Stimulated activated CD4-positive, alpha-beta T cell treated with anti-CD3 and anti-CD28 coated beads, Interleukin-4, amount 100 ng/mL, for 1 hour (primary cell): ENCODE measurements around the gene SCP2D1.

ENCODE experiments used
- DNase-seq: peaks from one replicate; pipeline ENCODE4 v3.0.0-alpha.2; 2020

Gene SCP2D1

GRCh38 chr20:18815194-18815942 lies 1.8 kb downstream of the SCP2D1 start:
- DNase-seq = no peak

GRCh38 chr20:18822832-18823231 lies 9.2 kb downstream of the SCP2D1 start:
- DNase-seq = no peak

DNA sequence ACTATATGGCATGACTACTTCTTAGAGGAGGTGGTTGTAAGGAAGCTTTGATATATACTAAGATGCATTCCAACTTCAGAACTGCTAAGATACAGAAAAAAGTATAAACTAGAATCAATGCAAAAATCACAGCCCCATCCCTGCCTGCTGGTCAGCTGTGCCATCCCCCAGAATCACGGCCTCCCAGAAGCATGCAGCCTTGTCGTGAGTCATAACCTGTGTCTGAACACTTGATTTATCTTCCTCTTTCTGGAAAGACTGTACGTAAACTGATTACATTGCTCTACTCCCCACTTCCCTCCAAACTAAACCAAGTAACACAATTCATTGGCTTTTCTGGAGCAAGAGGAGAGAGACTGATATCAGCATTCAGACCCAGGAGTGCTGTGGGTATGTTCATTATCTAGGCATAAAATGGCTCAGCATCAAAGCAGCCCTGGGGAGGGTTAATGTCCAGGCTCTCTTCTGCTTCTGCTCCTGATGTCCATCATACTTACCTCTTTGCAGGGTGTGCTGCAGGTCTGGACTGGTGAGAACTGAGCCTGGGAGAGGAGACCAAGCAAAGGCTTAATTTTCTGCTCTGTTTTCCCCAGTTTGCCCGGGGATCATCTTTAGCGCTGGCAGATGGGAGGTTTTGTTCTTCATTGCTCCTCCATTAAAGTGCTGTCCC lies 18.4 kb downstream of the SCP2D1 start:
- no peak for DNase-seq

GRCh38 chr20:18832546-18833200 lies 19.1 kb downstream of the SCP2D1 start:
- no peak for DNase-seq

- DNase-seq = no peak
Observed at GRCh38 chr20:18835466-18836256, 22.1 kb downstream of the SCP2D1 start.

DNA sequence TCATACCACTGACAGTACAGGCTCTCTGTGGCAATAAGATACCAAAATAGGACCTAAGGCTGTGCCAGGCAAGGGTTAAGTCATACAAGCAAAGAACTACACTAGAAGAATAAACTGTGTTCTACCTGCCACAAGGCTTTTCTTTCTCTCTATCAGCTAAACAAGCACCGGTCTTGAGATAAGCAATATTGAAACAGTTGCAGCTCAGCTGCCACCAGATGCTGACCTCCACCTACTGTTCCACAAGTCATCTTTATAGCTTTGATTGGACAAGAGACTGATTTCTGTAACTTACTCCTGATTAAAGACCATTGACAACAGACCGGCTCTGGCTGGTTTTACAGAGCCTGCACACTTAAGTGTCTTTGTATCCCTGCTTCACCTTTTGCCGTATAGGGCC lies 24.1 kb downstream of the SCP2D1 start:
- DNase-seq = no peak

DNA sequence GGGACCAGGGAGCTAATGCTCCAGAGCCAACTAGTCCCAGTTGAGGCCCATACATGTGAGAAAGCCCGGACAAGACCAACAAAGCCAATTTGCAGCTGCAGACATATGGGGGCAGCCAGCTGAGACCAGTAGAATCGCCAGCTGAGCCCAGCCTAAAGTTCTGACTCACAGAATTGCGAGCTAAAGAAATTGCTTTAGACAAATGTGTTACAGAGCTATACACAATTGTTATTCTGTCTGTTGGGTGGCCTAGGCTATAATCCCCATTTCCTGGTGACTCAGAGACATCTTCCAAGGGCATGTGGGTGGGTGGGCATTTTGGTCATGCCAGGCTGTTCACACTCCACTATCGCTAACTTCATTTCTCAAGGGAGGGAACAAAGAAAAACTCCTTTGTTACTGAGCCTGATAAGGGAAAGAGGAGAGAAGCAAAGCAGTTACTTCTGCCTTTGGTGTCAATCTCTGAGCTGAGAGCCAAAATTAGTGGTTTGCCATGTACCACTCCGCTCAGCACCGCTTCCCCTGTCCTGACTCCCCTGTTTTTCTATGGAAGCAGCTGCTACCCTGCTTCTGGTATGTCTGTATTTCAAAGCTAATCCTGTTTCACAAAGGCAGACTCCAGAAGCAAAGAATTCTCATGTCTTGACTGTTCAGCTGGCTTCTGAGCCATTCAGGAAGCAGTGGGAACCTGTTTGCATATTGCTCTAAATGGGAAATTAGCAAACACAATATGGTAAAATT lies 26.1 kb downstream of the SCP2D1 start:
- no peak for DNase-seq

DNA sequence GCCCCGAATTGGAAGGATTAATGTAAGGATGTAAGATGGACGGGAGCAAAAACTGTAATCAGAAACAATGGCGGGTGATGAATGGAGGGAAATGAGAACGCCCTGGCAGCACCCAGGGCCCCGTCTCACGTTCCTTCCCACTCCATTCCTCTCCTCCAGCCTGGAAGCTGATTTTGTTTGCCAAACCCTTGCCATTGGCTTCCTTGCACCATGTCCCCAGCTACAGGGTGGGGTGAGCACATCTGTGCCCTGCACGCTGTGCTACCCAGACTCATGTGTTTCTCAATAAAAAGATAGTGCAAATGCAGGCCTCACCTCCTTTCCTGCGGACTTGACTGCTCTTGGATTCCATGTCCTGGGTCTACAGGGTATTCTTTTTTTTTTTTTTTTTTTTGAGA lies 26.7 kb downstream of the SCP2D1 start:
- DNase-seq = no peak

GRCh38 chr20:18845017-18845416 lies 31.4 kb downstream of the SCP2D1 start:
- DNase-seq = no peak

- DNase-seq = no peak
Observed at GRCh38 chr20:18847226-18847755, 33.7 kb downstream of the SCP2D1 start.

GRCh38 chr20:18849131-18849530 lies 35.5 kb downstream of the SCP2D1 start:
- DNase-seq = no peak

GRCh38 chr20:18851629-18852028 lies 38.0 kb downstream of the SCP2D1 start:
- no peak for DNase-seq

DNA sequence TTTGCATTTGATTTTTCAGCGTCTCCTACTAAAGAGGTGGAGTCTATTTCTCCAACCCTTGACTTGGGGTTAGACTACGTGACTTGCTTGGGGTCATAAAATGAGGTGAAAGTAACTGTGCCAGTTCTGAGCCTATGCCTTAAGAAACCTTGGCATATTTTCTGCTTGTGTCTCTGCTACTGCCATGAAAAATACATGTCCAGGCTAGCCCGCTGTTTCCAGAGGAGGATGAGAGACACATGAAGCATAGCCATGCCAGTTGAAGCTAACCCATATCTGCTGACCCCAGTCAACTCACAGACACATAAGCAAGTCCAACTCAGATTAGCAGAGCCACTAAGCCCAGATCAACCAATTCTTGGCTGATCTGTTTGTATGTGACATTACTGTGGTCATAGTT lies 38.7 kb downstream of the SCP2D1 start:
- no peak for DNase-seq

DNA sequence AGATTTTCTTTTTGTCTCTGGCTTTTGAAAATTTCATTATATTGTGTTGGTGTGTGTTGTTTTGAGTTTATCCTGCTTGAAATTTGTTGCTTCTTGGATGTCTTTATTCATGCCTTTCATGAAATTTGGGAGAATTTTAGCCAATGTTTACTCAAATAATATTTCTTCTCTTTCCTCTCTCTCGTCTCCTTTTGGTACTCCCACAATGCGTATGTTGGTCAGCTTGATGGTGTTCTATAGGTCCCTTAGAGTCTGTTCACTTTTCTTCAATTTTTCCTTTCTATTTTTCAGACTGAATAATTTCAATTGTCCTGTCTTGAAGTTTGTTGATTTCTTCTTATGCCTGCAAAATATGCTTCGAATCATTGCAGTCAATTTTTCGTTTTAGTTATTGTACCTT lies 39.6 kb downstream of the SCP2D1 start:
- no peak for DNase-seq

GRCh38 chr20:18853946-18854646 lies 40.5 kb downstream of the SCP2D1 start:
- DNase-seq = no peak

DNA sequence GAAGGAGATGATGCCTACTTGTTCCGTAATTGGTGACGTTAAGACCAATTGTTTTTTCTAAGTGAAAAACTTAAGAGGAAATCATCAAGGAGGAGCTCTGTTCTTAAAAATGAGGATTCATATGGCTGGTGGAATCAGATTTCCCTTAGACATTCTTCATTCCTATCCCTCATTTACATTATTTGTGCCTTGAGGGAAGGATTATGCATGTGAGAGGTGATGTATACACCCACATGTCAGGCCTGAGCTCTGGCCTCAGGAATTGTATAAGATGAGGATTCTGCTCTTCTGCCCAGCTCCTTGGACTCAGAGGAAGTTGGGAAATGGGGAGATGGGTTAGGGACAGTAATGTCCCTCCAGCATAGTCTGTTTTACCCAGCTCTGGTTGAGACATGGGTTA lies 42.3 kb downstream of the SCP2D1 start:
- DNase-seq = no peak

DNA sequence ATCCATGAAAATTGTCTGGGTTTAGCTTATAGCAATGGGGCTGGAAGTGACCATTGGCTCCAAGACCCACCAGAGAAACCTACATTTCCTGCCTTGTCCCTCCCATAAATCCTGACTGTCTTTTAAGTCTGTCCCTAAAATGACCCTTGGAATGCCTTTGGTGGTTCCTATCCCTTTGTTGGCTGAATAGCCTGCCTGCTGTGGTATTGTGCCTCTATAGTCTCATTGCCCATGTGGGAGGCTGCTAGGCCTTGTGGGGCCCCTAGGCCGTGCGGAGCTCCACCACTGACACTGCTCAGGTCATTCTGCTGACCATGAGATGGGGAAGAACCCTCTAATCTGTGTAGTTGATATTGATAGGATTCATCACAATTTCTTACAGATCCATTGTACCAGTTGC lies 43.3 kb downstream of the SCP2D1 start:
- no peak for DNase-seq

DNA sequence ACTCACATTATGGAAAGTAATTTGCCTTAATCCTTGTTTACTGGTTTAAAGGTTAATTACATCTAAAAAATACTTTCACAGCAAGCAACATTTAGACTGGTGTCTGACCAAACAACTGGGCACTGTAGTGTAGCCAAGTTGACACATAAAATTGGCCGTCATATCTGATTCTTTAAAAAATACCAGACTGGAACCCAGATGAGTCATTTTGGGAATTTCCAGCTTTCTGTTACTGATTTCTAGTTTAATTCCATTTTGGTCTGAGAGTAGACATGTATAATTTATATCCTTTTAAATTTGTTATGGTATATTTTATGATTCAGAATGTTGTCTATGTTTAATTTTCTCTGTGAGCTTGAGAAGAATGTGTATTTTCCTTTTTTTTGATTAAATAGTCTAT lies 44.1 kb downstream of the SCP2D1 start:
- no peak for DNase-seq

- DNase-seq = no peak
Observed at GRCh38 chr20:18858816-18859215, 45.2 kb downstream of the SCP2D1 start.
